Keratinocyte (primary cell): Measurements from ENCODE around the gene PLS1.

Source experiments
- CTCF ChIP-seq, 3 experiments: IDR thresholded peaks in 1 of 3; conservative IDR thresholded peaks in 1 of 3; optimal IDR thresholded peaks in 1 of 3; 2 replicates in 2 of 3; 3 replicates in 1 of 3; pipeline versions ENCODE3 to v1.5.1; 2011; ENCODE audit warnings: low read length in 3 of 3, mild to moderate bottlenecking in 3 of 3, moderate library complexity in 2 of 3, control low read depth in 1 of 3, inconsistent platforms in 1 of 3; ENCODE audit not compliant: insufficient read depth in 2 of 3; ENCODE audit errors: extremely low read depth in 1 of 3
- EZH2 ChIP-seq: IDR thresholded peaks from one replicate; pipeline ENCODE4 v1.6.1; 2012; ENCODE audit warnings: inconsistent platforms, mild to moderate bottlenecking, low read length, moderate library complexity

- no peak for TF ChIP-seq CTCF (optimal IDR thresholded peaks at IDR 0.05 in 1 of 3, IDR thresholded peaks at IDR 0.05 in 1 of 3, conservative IDR thresholded peaks at IDR 0.05 in 1 of 3; ENCODE audit: extremely low read depth in 1 of 3, insufficient read depth in 2 of 3, low read length in 3 of 3)
- TF ChIP-seq EZH2, result no peak
These were observed 28.9 kb downstream of the PLS1 start for GRCh38 chr3:142625153-142625440.
